ENCODE measurements around the gene ACBD4. TPM values are rescaled to one million over a fixed set of nuclear protein-coding genes. Genes with fewer than 3 reads are reported as not detected.

ACBD4 gene
- total and polyA plus RNA-seq, 11 donors = 3.3 to 9.8 (median 6.3) TPM

- H3K4me1 ChIP-seq = peaks cover 0 to 38% (median 28%) of the 10 kb centered on the region in 12 donors
- H3K4me3 ChIP-seq = peak overlapping the region in 10 of 12 donors; percentile 4 to 43 (median 38)
- intact Hi-C loops (cut with DNase I) = no loop called here
- DNase-seq (peak in 3 of 5 donors; percentile 16 to 39 (median 26)), ATAC-seq (peak; percentile 3 to 25 (median 19))
- 34 to 44% (median 40%) methylated on average over 19 to 20 of the region's 20 CpGs for WGBS, 4 donors
- no peaks in the 10 kb centered on the region for H3K27me3 ChIP-seq
- peak overlapping the region; percentile 77 to 93 (median 84) for H3K27ac ChIP-seq
- H3K9me3 ChIP-seq = no peaks in the 10 kb centered on the region
- TF ChIP-seq POLR2A (IDR thresholded peaks at IDR 0.05) (no peak), CTCF (IDR thresholded peaks at IDR 0.05) (no peak)
- peaks cover 0 to 8% (median 0%) of the 10 kb centered on the region in 9 donors for H3K36me3 ChIP-seq
Measured at GRCh38 chr17:45171338-45172231, 36.1 kb downstream of the ACBD4 start.

- Histone ChIP-seq H3K27me3 (no peaks in the 10 kb centered on the region), H3K4me3 (peak overlapping the region in 9 of 12 donors; percentile 4 to 43 (median 38)), H3K4me1 (peaks cover 0 to 38% (median 28%) of the 10 kb centered on the region in 12 donors), H3K27ac (peak overlapping the region; percentile 77 to 93 (median 84)), H3K36me3 (peaks cover 0 to 8% (median 0%) of the 10 kb centered on the region in 9 donors), H3K9me3 (no peaks in the 10 kb centered on the region)
- DNase-seq (no peak), ATAC-seq (no peak)
- intact Hi-C loops (cut with DNase I) = no loop called here
- no peak for TF ChIP-seq POLR2A (IDR thresholded peaks at IDR 0.05)
- no peak for TF ChIP-seq CTCF (IDR thresholded peaks at IDR 0.05)
- 53 to 82% (median 74%) methylated on average over 5 of the region's 5 CpGs for WGBS, 4 donors
Measured at GRCh38 chr17:45172232-45172540, 36.7 kb downstream of the ACBD4 start.

GRCh38 chr17:45172541-45173286 lies 37.2 kb downstream of the ACBD4 start:
- 40 to 65% (median 42%) methylated on average over 2 to 10 of the region's 10 CpGs for WGBS, 4 donors
- intact Hi-C loops (cut with DNase I) = no loop called here

More at GRCh38 chr17:45172541-45173286, 37.2 kb downstream of the ACBD4 start:
- TF ChIP-seq POLR2A (IDR thresholded peaks at IDR 0.05) = peak in 1 of 2 donors; percentile 7
- peak in 2 of 12 donors; percentile 14 to 30 for TF ChIP-seq CTCF (IDR thresholded peaks at IDR 0.05)
- H3K9me3 ChIP-seq = no peaks in the 10 kb centered on the region
- ATAC-seq (peak; percentile 83 to 90 (median 88)), DNase-seq (peak; percentile 67 to 83 (median 77))
- no peaks in the 10 kb centered on the region for H3K27me3 ChIP-seq
- H3K4me1 ChIP-seq = peaks cover 0 to 38% (median 28%) of the 10 kb centered on the region in 12 donors
- H3K27ac ChIP-seq = peak overlapping the region; percentile 77 to 93 (median 84)
- H3K4me3 ChIP-seq = peak overlapping the region in 10 of 12 donors; percentile 13 to 48 (median 38)
- H3K36me3 ChIP-seq = peaks cover 0 to 8% (median 0%) of the 10 kb centered on the region in 9 donors
